H9 (cell line): ENCODE data around the gene ZBTB12. TPM values are rescaled to one million over a fixed set of nuclear protein-coding genes. Genes with fewer than 3 reads are reported as not detected.

Source experiments
- DNase-seq: peaks from one replicate; pipeline ENCODE4 v3.0.0-alpha.2; 2017
- H2AFZ ChIP-seq: one replicate; pipeline ENCODE4 v1.6.1; 2013; ENCODE audit warnings: mild to moderate bottlenecking, low read length, control low read depth, moderate library complexity
- H2AK5ac ChIP-seq: 2 replicates; pipeline ENCODE4 v1.6.1; 2013; ENCODE audit warnings: low read length, control low read depth, mixed read lengths; ENCODE audit not compliant: insufficient read length
- H2BK120ac ChIP-seq: one replicate; pipeline ENCODE4 v1.6.1; 2013; ENCODE audit warnings: low read depth, mild to moderate bottlenecking, low read length, control low read depth, inconsistent platforms; ENCODE audit not compliant: poor library complexity, severe bottlenecking
- H2BK12ac ChIP-seq: 2 replicates; pipeline ENCODE4 v1.6.1; 2013; ENCODE audit warnings: low read length, control low read depth, mixed read lengths, low read depth; ENCODE audit not compliant: insufficient read length
- H2BK15ac ChIP-seq: 2 replicates; pipeline ENCODE4 v1.6.1; 2013; ENCODE audit warnings: low read depth, low read length, control low read depth
- H2BK20ac ChIP-seq: one replicate; pipeline ENCODE4 v1.6.1; 2013; ENCODE audit warnings: low read depth, mild to moderate bottlenecking, low read length, control low read depth, inconsistent platforms; ENCODE audit not compliant: poor library complexity, severe bottlenecking
- H2BK5ac ChIP-seq: 2 replicates; pipeline ENCODE4 v1.6.1; 2013; ENCODE audit warnings: low read length, control low read depth, mixed read lengths; ENCODE audit not compliant: insufficient read length
- H3K14ac ChIP-seq: 2 replicates; pipeline ENCODE4 v1.6.1; 2013; ENCODE audit warnings: low read length, control low read depth; ENCODE audit not compliant: insufficient read depth
- H3K18ac ChIP-seq: 2 replicates; pipeline ENCODE4 v1.6.1; 2013; ENCODE audit warnings: low read depth, mild to moderate bottlenecking, mixed read lengths, low read length, control low read depth; ENCODE audit not compliant: insufficient read length
- H3K23ac ChIP-seq: 2 replicates; pipeline ENCODE4 v1.6.1; 2013; ENCODE audit warnings: low read length, control low read depth, mixed read lengths, low read depth; ENCODE audit not compliant: insufficient read length
- H3K23me2 ChIP-seq: 2 replicates; pipeline ENCODE4 v1.6.1; 2013; ENCODE audit warnings: low read depth, mild to moderate bottlenecking, mixed read lengths, low read length, control low read depth; ENCODE audit not compliant: insufficient read length, poor library complexity, severe bottlenecking
- H3K27ac ChIP-seq: 2 replicates; pipeline ENCODE4 v1.5.1; 2013; ENCODE audit warnings: low read length, control low read depth, mixed read lengths, low read depth; ENCODE audit not compliant: insufficient read length
- H3K27me3 ChIP-seq: 2 replicates; pipeline ENCODE4 v1.6.1; 2013; ENCODE audit warnings: low read length, control low read depth, inconsistent platforms; ENCODE audit not compliant: insufficient read depth
- H3K4ac ChIP-seq: 2 replicates; pipeline ENCODE4 v1.6.1; 2013; ENCODE audit warnings: low read depth, mild to moderate bottlenecking, control low read depth, inconsistent platforms, low read length, moderate library complexity
- H3K4me1 ChIP-seq: 2 replicates; pipeline ENCODE4 v1.6.1; 2013; ENCODE audit warnings: low read length, control low read depth, inconsistent platforms; ENCODE audit not compliant: insufficient read depth
- H3K4me2 ChIP-seq: 2 replicates; pipeline ENCODE4 v1.6.1; 2013; ENCODE audit warnings: low read length, control low read depth, mixed read lengths; ENCODE audit not compliant: insufficient read length, insufficient read depth
- H3K56ac ChIP-seq: 2 replicates; pipeline ENCODE4 v1.6.1; 2013; ENCODE audit warnings: low read depth, mild to moderate bottlenecking, mixed read lengths, low read length, control low read depth; ENCODE audit not compliant: insufficient read length
- H3K79me1 ChIP-seq: 2 replicates; pipeline ENCODE4 v1.6.1; 2013; ENCODE audit warnings: low read depth, mild to moderate bottlenecking, moderate library complexity, low read length, control low read depth, inconsistent platforms; ENCODE audit not compliant: insufficient read depth, poor library complexity, severe bottlenecking
- H3K79me2 ChIP-seq: 2 replicates; pipeline ENCODE4 v1.6.1; 2013; ENCODE audit warnings: low read length, control low read depth, inconsistent platforms; ENCODE audit not compliant: insufficient read depth
- H3K9ac ChIP-seq: 2 replicates; pipeline ENCODE4 v1.6.1; 2013; ENCODE audit warnings: low read length, control low read depth, mixed read lengths; ENCODE audit not compliant: insufficient read length; ENCODE audit errors: extremely low read depth
- H3K9me3 ChIP-seq: one replicate; pipeline ENCODE4 v1.6.1; 2013; ENCODE audit warnings: low read depth, low read length, inconsistent platforms; ENCODE audit not compliant: control insufficient read depth
- H3T11ph ChIP-seq: one replicate; pipeline ENCODE4 v1.6.1; 2013; ENCODE audit warnings: mild to moderate bottlenecking, low read length, control low read depth, inconsistent platforms
- H4K20me1 ChIP-seq: one replicate; pipeline ENCODE4 v1.6.1; 2013; ENCODE audit not compliant: control insufficient read depth, insufficient read length, insufficient read depth
- H4K5ac ChIP-seq: 2 replicates; pipeline ENCODE4 v1.6.1; 2013; ENCODE audit warnings: low read depth, mild to moderate bottlenecking, mixed read lengths, low read length, control low read depth; ENCODE audit not compliant: insufficient read length
- H4K8ac ChIP-seq: replicated peaks from 2 replicates; pipeline ENCODE4 v1.6.1; 2013; ENCODE audit warnings: low read length, control low read depth, mixed read lengths, low read depth; ENCODE audit not compliant: insufficient read length
- H4K91ac ChIP-seq: 2 replicates; pipeline ENCODE4 v1.6.1; 2013; ENCODE audit warnings: low read depth, mild to moderate bottlenecking, moderate library complexity, mixed read lengths, low read length, control low read depth; ENCODE audit not compliant: insufficient read length
- H3K27ac Mint-ChIP-seq, 3 experiments: 2 replicates in 2 of 3; 3 replicates in 1 of 3; pipeline ENCODE4 v1.8.0; 2020 to 2021; ENCODE audit warnings: mixed read lengths in 3 of 3, mild to moderate bottlenecking in 1 of 3, moderate library complexity in 1 of 3
- H3K27me3 Mint-ChIP-seq: 2 replicates; pipeline ENCODE4 v1.8.0; 2021; ENCODE audit warnings: low read depth, mild to moderate bottlenecking, moderate library complexity, mixed read lengths
- H3K36me3 Mint-ChIP-seq, 3 experiments: 2 replicates in 2 of 3; 3 replicates in 1 of 3; pipeline ENCODE4 v1.8.0; 2020 to 2021; ENCODE audit warnings: low read depth in 3 of 3, mixed read lengths in 3 of 3; ENCODE audit not compliant: insufficient read depth in 1 of 3
- H3K4me1 Mint-ChIP-seq, 2 experiments: 2 replicates each; pipeline ENCODE4 v1.8.0; 2020; ENCODE audit warnings: mixed read lengths in 2 of 2
- H3K4me3 Mint-ChIP-seq, 2 experiments: 2 replicates in 1 of 2; 3 replicates in 1 of 2; pipeline ENCODE4 v1.8.0; 2020 to 2021; ENCODE audit warnings: mild to moderate bottlenecking in 2 of 2, mixed read lengths in 2 of 2, moderate library complexity in 1 of 2
- H3K9me3 Mint-ChIP-seq, 2 experiments: 2 replicates in 1 of 2; 3 replicates in 1 of 2; pipeline ENCODE4 v1.8.0; 2020; ENCODE audit warnings: mild to moderate bottlenecking in 2 of 2, mixed read lengths in 2 of 2, moderate library complexity in 1 of 2
- CTCF ChIP-seq: fragments of 200-600 bp; sonication (generic); conservative IDR thresholded peaks from 3 replicates; pipeline ENCODE4 v1.8.0; 2021; ENCODE audit warnings: antibody characterized with exemption, mild to moderate bottlenecking
- WGBS: extraction: QIAGEN DNeasy Blood & Tissue Kit; methylation state at CpG from one replicate; pipeline ENCODE4 v1.1.7; 2013; ENCODE audit warnings: missing lambda C conversion rate, low lambda C conversion rate, mixed read lengths; ENCODE audit not compliant: insufficient read length; ENCODE audit errors: extremely low coverage; 5-methylcytosine and 5-hydroxymethylcytosine counted together
- total RNA-seq: library from RNA; stranded (reverse); gene quantifications from 2 replicates; pipeline ENCODE4 v1.2.1, GENCODE V29; 2021

ZBTB12 gene
- total RNA-seq, 1 experiment from 2014 or later: 31.0 TPM

- no peak for TF ChIP-seq CTCF
- no peak overlapping the region for H3K4me3 Mint-ChIP-seq
- DNase-seq: no peak
Observed at GRCh38 chr6:31877125-31877650, 24.7 kb downstream of the ZBTB12 start.

More at GRCh38 chr6:31877125-31877650, 24.7 kb downstream of the ZBTB12 start:
- Histone ChIP-seq H2BK120ac (no peak overlapping the region), H2BK5ac (no peak overlapping the region), H4K91ac (no peak overlapping the region), H3T11ph (no peak overlapping the region), H2BK15ac (no peak overlapping the region), H3K56ac (no peak overlapping the region), H3K79me1 (no peaks in the 10 kb centered on the region), H2BK20ac (no peak overlapping the region), H2AK5ac (no peak overlapping the region), H3K4me1 (no peaks in the 10 kb centered on the region), H3K79me2 (no peaks in the 10 kb centered on the region), H3K9me3 (no peaks in the 10 kb centered on the region), H2BK12ac (no peak overlapping the region), H3K27ac (no peak overlapping the region), H3K23ac (no peak overlapping the region), H3K4me2 (no peak overlapping the region), H3K27me3 (no peaks in the 10 kb centered on the region), H3K9ac (no peak overlapping the region), H3K23me2 (no peaks in the 10 kb centered on the region), H2AFZ (no peak overlapping the region), H4K8ac (no peak overlapping the region), H3K14ac (no peak overlapping the region), H3K18ac (no peak overlapping the region), H3K4ac (no peak overlapping the region), H4K20me1 (no peaks in the 10 kb centered on the region), H4K5ac (no peak overlapping the region)
- H3K27ac Mint-ChIP-seq: no peak overlapping the region; a peak in 1 of 7 replicates
- no peaks in the 10 kb centered on the region for H3K9me3 Mint-ChIP-seq
- H3K27me3 Mint-ChIP-seq: no peaks in the 10 kb centered on the region; the same call in 1 of the 2 replicates
- peaks cover 3 to 27% of the 10 kb centered on the region in 2 experiments for H3K4me1 Mint-ChIP-seq
- no CpG with 5 or more reads among the region's 3 CpGs for WGBS
- H3K36me3 Mint-ChIP-seq: peaks cover 19 to 26% (median 26%) of the 10 kb centered on the region in 3 experiments; a peak in 6 of 7 replicates
